Measurements from ENCODE around the gene GCSAML. TPM values are rescaled to one million over a fixed set of nuclear protein-coding genes. Genes with fewer than 3 reads are reported as not detected.

GCSAML gene
- total and polyA plus RNA-seq, 2 of the 4 experiments (the other 2 are of a cell fraction), result not detected

- Histone ChIP-seq H2AK9ac (replicated peaks; ENCODE audit: low read depth, low read length, poor library complexity) (no peak overlapping the region), H3K27me3 (ENCODE audit: control insufficient read depth, insufficient read depth, low read length) (no peaks in the 10 kb centered on the region), H3K56ac (ENCODE audit: extremely low read depth, insufficient read depth, low read length) (no peak overlapping the region), H2AK5ac (ENCODE audit: low read depth, low read length) (no peak overlapping the region), H2BK20ac (ENCODE audit: low read depth, low read length) (no peak overlapping the region), H2BK15ac (ENCODE audit: low read depth, low read length) (no peak overlapping the region), H3K79me1 (ENCODE audit: low read depth in 1 of 2, low read length in 2 of 2) (no peaks in the 10 kb centered on the region), H3K14ac (replicated peaks; ENCODE audit: low read depth, low read length) (no peak overlapping the region), H4K8ac (ENCODE audit: low read depth in 2 of 2, low read length in 2 of 2) (no peak overlapping the region), H3K23ac (ENCODE audit: low read depth, low read length) (no peak overlapping the region), H3K9me1 (ENCODE audit: insufficient read depth, low read length) (no peaks in the 10 kb centered on the region), H3K9me3 (ENCODE audit: control insufficient read depth, insufficient read depth, low read length) (peaks cover 22% of the 10 kb centered on the region), H3K36me3 (ENCODE audit: control insufficient read depth, insufficient read depth, low read length) (no peaks in the 10 kb centered on the region), H3K18ac (ENCODE audit: low read depth, low read length) (no peak overlapping the region), H3K4ac (ENCODE audit: low read depth, low read length) (no peak overlapping the region), H4K91ac (ENCODE audit: insufficient read depth, low read depth, low read length) (no peak overlapping the region), H2BK5ac (ENCODE audit: low read depth, low read length, poor library complexity, severe bottlenecking) (no peak overlapping the region), H3K4me1 (ENCODE audit: control insufficient read depth, insufficient read depth, low read length) (no peaks in the 10 kb centered on the region), H3K27ac (ENCODE audit: insufficient read depth, low read length) (no peak overlapping the region), H4K20me1 (ENCODE audit: insufficient read depth, low read length) (no peaks in the 10 kb centered on the region), H4K5ac (ENCODE audit: low read depth, low read length) (no peak overlapping the region), H3K9ac (ENCODE audit: low read depth, low read length) (no peak overlapping the region), H2AFZ (replicated peaks; ENCODE audit: low read length, poor library complexity) (no peak overlapping the region), H3K4me2 (ENCODE audit: low read depth, low read length) (no peak overlapping the region), H2BK120ac (ENCODE audit: low read depth, low read length) (no peak overlapping the region), H3K4me3 (ENCODE audit: insufficient read depth, low read depth, low read length) (no peak overlapping the region)
- intact Hi-C loops (cut with micrococcal nuclease), result no loop called here
- ChIA-PET POLR2A (ENCODE audit: unreplicated experiment) (no interaction called here), CTCF (no interaction called here)
- TF ChIP-seq BHLHE40 (IDR thresholded peaks at IDR 0.05; ENCODE audit: low read depth, low read length) (no peak), RCOR1 (IDR thresholded peaks at IDR 0.05; ENCODE audit: insufficient replicate concordance, low read length) (no peak), MAZ (IDR thresholded peaks at IDR 0.05; ENCODE audit: borderline replicate concordance, low read depth, low read length) (no peak), USF2 (IDR thresholded peaks at IDR 0.05; ENCODE audit: low read depth, low read length) (no peak), POLR2A (IDR thresholded peaks at IDR 0.05; ENCODE audit: low read depth, low read length) (no peak), FOS (IDR thresholded peaks at IDR 0.05; ENCODE audit: low read depth, low read length) (no peak), MAFK (IDR thresholded peaks at IDR 0.05; ENCODE audit: low read depth, low read length) (no peak), RFX5 (IDR thresholded peaks at IDR 0.05; ENCODE audit: low read depth, low read length) (no peak), RAD21 (IDR thresholded peaks at IDR 0.05; ENCODE audit: low read length) (no peak)
- dilution Hi-C loops (cut with HindIII; ENCODE audit: low sequenced_read_pairs, unreplicated experiment), result no loop called here
- no TSS peak for BruUV-seq (replicated peaks)
- no peak for DNase-seq
- no peak for ATAC-seq (ENCODE audit: low read depth)
- WGBS, 2 experiments (ENCODE audit: extremely low coverage in 2 of 2, insufficient read length in 1 of 2), result 45% methylated on average over 24 of the region's 41 CpGs; no CpG with 5 or more reads in 1 of the 2 experiments
- in situ Hi-C loops (cut with MboI; ENCODE audit: low sequenced_read_pairs), result no loop called here
Measured at GRCh38 chr1:247530785-247531184, 18.1 kb upstream of the GCSAML start.
